Activated CD4-positive, alpha-beta memory T cell treated with anti-CD3 and anti-CD28 coated beads, Interleukin-2, amount 10 ng/mL, durations not matched to agents 7 days and 5 days (primary cell): Measurements from ENCODE around the gene OR12D2. TPM values are rescaled to one million over a fixed set of nuclear protein-coding genes. Genes with fewer than 3 reads are reported as not detected.
"Not testable (repeated sequence)": the region's sequence is repeated elsewhere in the genome, so short reads cannot be mapped to it uniquely, and the experiment has no call there.

Source experiments
- CTCF ChIA-PET: fragments of 350-600 bp; sonication (Branson Sonifier 250); formaldehyde crosslinking; loops from one replicate; lab custom pipeline; 2021; ENCODE audit warnings: antibody characterized with exemption, inconsistent platforms; lab: Charles Lee
- POLR2A ChIA-PET: fragments of 350-600 bp; sonication (Branson Sonifier 250); formaldehyde crosslinking; loops from one replicate; lab custom pipeline; 2021; ENCODE audit warnings: antibody characterized with exemption; lab: Charles Lee
- DNase-seq: peaks from one replicate; pipeline ENCODE4 v3.0.0-alpha.2; 2020
- H3K27ac Mint-ChIP-seq: one replicate; pipeline ENCODE4 v1.8.0; 2021; ENCODE audit warnings: mild to moderate bottlenecking, mixed read lengths
- H3K27me3 Mint-ChIP-seq: one replicate; pipeline ENCODE4 v1.8.0; 2021; ENCODE audit warnings: mixed read lengths
- H3K36me3 Mint-ChIP-seq: one replicate; pipeline ENCODE4 v1.8.0; 2021; ENCODE audit warnings: low read depth, mixed read lengths
- H3K4me1 Mint-ChIP-seq: one replicate; pipeline ENCODE4 v1.8.0; 2021; ENCODE audit warnings: mixed read lengths
- H3K4me3 Mint-ChIP-seq: one replicate; pipeline ENCODE4 v1.8.0; 2021; ENCODE audit warnings: mild to moderate bottlenecking, mixed read lengths
- H3K9me3 Mint-ChIP-seq: one replicate; pipeline ENCODE4 v1.8.0; 2021; ENCODE audit warnings: mixed read lengths
- total RNA-seq, 2 experiments: library from RNA; stranded (reverse); gene quantifications; one replicate each; pipeline ENCODE4 v1.2.3, GENCODE V29; 2021

OR12D2 gene
- total RNA-seq, 2 experiments from 2014 or later: not detected

DNA sequence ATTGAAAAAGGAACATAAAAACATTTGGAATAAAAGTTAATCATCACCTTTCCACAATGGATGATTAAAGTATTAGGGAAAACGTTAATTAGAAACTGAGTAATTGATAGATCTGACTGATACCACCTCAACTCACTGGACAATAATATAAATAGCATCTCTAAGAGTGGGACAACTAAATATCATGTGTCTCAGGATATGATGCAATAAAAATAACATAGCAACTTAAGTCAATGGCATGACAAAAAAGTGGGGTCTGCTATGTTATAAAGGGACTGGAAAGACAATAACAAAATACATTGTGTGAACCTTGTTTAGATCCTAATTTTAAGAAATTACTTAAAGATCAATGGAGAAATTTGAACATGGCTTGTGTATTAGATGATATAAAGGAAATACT, 29.6 kb downstream of the OR12D2 start:
- no peaks in the 10 kb centered on the region for H3K9me3 Mint-ChIP-seq
- DNase-seq: no peak
- no peaks in the 10 kb centered on the region for H3K36me3 Mint-ChIP-seq
- no peak overlapping the region for H3K27ac Mint-ChIP-seq
- no peak overlapping the region for H3K4me3 Mint-ChIP-seq
- CTCF ChIA-PET: no interaction called here
- POLR2A ChIA-PET: no interaction called here
- no peaks in the 10 kb centered on the region for H3K4me1 Mint-ChIP-seq
- H3K27me3 Mint-ChIP-seq: peaks cover 28% of the 10 kb centered on the region

DNA sequence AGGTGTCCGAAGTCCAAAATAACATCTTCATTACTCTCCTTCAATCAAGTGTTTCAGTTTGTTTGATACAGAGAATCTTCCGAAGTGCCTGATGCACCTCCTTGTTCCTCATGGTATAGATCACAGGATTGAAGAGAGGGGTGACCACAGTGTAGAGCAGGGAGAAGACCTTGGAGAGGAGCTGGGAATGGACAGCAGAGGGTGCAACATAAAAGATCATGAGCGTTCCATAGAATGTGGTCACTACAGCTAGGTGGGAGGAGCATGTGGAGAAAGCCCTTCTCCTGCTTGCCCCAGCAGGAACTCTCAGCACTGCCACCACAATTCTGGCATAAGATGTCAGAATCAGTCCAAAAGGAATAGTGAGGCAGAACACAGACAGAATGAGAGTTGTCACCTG, 31.2 kb downstream of the OR12D2 start:
- H3K36me3 Mint-ChIP-seq: no peaks in the 10 kb centered on the region
- no peak for DNase-seq
- ChIA-PET CTCF (no interaction called here), POLR2A (no interaction called here)
- no peak overlapping the region for H3K4me3 Mint-ChIP-seq
- H3K27ac Mint-ChIP-seq: no peak overlapping the region
- H3K4me1 Mint-ChIP-seq: no peaks in the 10 kb centered on the region
- H3K27me3 Mint-ChIP-seq: peaks cover 33% of the 10 kb centered on the region
- no peaks in the 10 kb centered on the region for H3K9me3 Mint-ChIP-seq

DNA sequence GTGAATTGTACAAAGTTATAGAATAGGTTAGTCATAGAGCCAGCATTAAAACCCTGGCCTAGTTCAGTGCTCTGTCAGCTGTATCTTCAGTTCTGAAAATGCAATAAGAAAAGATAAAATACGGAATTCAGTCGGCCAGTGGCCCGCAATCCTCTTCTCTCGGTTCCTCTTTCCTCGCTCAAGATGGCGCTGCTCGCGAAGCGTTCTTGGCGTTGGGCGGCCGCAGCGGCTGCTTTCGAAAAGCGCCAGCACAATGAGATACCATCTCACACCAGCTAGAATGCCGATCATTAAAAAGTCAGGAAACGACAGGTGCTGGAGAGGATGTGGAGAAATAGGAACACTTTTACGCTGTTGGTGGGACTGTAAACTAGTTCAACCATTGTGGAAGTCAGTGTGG, 41.3 kb downstream of the OR12D2 start:
- POLR2A ChIA-PET, H3K4me3 Mint-ChIP-seq, CTCF ChIA-PET, H3K27ac Mint-ChIP-seq, H3K36me3 Mint-ChIP-seq, H3K9me3 Mint-ChIP-seq, H3K4me1 Mint-ChIP-seq, DNase-seq: not testable (repeated sequence)
- peaks cover 26% of the 10 kb centered on the region for H3K27me3 Mint-ChIP-seq

DNA sequence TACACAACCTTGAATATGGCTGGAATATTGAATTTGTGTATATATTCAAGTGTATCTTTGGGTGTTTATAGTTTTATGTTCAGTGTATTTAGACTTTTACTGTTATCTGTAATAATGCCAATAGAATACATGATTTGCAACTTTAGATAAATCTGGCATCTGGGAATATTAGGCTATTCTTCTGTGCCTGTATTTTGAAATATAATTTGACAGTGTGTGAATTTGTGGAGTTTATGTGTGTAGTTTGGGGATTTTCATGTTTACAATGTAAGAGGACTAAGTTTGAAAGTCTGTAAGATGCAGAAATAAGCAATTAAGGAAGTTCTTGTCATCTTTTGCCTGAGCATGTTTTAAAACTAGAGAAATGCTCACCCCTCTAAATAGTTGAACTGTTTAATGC, 43.6 kb downstream of the OR12D2 start, which contains the start of gene OR10C1:
Gene OR10C1, plus strand, starts transcription at position 301 of the 400 bp plus-strand sequence. CDS start 710 bp downstream, outside the sequence.
- no peaks in the 10 kb centered on the region for H3K4me1 Mint-ChIP-seq
- H3K36me3 Mint-ChIP-seq: no peaks in the 10 kb centered on the region
- POLR2A ChIA-PET: no interaction called here
- H3K4me3 Mint-ChIP-seq: no peak within 1 kb of the TSS
- H3K27me3 Mint-ChIP-seq: peaks cover 20% of the 10 kb centered on the region
- H3K9me3 Mint-ChIP-seq: no peaks in the 10 kb centered on the region
- no peak within 1 kb of the TSS for H3K27ac Mint-ChIP-seq
- DNase-seq: no peak
- CTCF ChIA-PET: no interaction called here

DNA sequence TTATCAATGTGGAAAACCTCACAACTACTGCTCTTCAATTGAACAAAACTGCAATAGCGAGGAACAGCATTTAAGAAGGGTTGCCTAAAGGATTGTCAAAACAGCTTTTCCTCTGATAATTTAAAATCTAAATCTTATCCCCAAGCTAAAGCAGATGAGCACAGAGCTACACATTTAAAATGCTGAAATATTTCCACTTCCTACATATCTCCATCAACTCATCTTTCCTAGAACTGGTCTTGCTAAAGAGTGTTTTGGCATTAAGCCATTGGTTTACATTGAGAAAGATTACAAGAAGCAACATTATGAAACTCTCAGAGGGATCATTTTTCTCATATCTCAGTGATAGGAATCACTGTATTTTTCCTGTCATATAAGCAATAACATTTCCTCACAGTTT, 47.3 kb downstream of the OR12D2 start:
- ChIA-PET CTCF (no interaction called here), POLR2A (no interaction called here)
- peaks cover 21% of the 10 kb centered on the region for H3K27me3 Mint-ChIP-seq
- H3K27ac Mint-ChIP-seq: no peak overlapping the region
- no peaks in the 10 kb centered on the region for H3K4me1 Mint-ChIP-seq
- no peaks in the 10 kb centered on the region for H3K36me3 Mint-ChIP-seq
- DNase-seq: no peak
- no peaks in the 10 kb centered on the region for H3K9me3 Mint-ChIP-seq
- no peak overlapping the region for H3K4me3 Mint-ChIP-seq

DNA sequence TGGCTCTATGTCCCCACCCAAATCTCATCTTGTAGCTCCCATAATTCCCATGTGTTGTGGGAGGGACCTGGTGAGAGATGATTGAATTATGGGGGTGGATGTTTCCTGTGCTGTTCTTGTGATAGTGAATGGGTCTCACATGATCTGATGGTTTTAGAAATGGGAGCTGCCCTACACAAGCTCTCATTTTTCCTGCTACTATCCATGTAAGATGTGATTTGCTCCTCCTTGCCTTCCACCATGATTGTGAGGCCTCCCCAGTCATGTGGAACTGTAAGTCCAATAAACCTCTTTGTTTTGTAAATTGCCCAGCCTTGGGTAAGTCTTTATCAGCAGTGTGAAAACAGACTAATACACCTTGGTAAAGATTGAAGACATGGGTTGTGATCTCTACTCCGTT, 48.6 kb downstream of the OR12D2 start:
- POLR2A ChIA-PET, H3K27ac Mint-ChIP-seq, H3K4me1 Mint-ChIP-seq, H3K4me3 Mint-ChIP-seq, CTCF ChIA-PET, H3K9me3 Mint-ChIP-seq, H3K36me3 Mint-ChIP-seq, DNase-seq: not testable (repeated sequence)
- H3K27me3 Mint-ChIP-seq: peaks cover 17% of the 10 kb centered on the region

Other genes starting within 250 kb of the OR12D2 start
- not detected for gene OR2J2, start 224.7 kb upstream of the OR12D2 start, total RNA-seq
- gene OR14J1, start 93.9 kb upstream of the OR12D2 start, total RNA-seq: not detected
- not detected for gene OR5V1, start 26.8 kb upstream of the OR12D2 start, total RNA-seq
- gene OR12D3, start 20.3 kb upstream of the OR12D2 start, total RNA-seq: not detected
- gene OR12D1, start 19.3 kb downstream of the OR12D2 start, total RNA-seq: not detected
- not detected for gene OR10C1, start 43.7 kb downstream of the OR12D2 start, total RNA-seq
- gene OR11A1, start 61.4 kb downstream of the OR12D2 start, total RNA-seq: not detected
- not detected for gene OR2H1, start 61.5 kb downstream of the OR12D2 start, total RNA-seq
- gene MAS1L, start 92.3 kb downstream of the OR12D2 start, total RNA-seq: not detected
- under 1 TPM; 0.38 to 0.40 TPM for gene UBD, start 164.1 kb downstream of the OR12D2 start, total RNA-seq
- not detected for gene OR2H2, start 189.5 kb downstream of the OR12D2 start, total RNA-seq
- 10 to 100 TPM; 32.8 to 35.0 TPM for gene GABBR1, start 237.6 kb downstream of the OR12D2 start, total RNA-seq